Lower leg skin (tissue), 3 donors: ENCODE results near the gene SEMA6C.

ENCODE experiments used
- POLR2A ChIP-seq, 2 donors: fragments of 450-650 bp; IDR thresholded peaks; one replicate each; pipeline ENCODE4 v1.6.1; 2016 to 2017; ENCODE audit warnings: antibody characterized with exemption in 2 of 2, mild to moderate bottlenecking in 1 of 2, moderate library complexity in 1 of 2
- TF ChIP-seq, protein P1 (sequence below), 3 donors: fragments of 450-650 bp; IDR thresholded peaks; one replicate each; pipeline ENCODE4 v1.5.1; 2016; ENCODE audit warnings: antibody characterized with exemption in 3 of 3, mild to moderate bottlenecking in 3 of 3, moderate library complexity in 2 of 3

DNA sequence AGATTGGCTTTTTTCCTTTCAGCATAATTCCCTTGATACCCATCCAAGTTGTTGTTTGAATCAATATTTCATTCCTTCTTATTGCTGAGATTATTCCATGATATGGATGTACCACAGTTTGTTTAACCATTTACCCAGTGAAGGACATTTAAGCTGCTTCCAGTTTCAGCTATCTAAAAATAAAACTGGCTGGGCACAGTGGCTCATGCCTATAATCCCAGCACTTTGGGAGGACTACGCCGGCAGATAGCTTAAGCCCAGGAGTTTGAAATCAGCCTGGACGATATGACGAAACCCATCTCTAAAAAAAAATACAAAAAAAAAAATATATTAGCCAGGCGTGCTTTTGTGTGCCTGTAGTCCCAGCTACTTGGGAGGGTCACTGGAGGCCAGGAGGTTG is 32.6 kb downstream of the SEMA6C start:
- TF ChIP-seq POLR2A (IDR thresholded peaks at IDR 0.05), result no peak
- TF ChIP-seq, protein P1, sequence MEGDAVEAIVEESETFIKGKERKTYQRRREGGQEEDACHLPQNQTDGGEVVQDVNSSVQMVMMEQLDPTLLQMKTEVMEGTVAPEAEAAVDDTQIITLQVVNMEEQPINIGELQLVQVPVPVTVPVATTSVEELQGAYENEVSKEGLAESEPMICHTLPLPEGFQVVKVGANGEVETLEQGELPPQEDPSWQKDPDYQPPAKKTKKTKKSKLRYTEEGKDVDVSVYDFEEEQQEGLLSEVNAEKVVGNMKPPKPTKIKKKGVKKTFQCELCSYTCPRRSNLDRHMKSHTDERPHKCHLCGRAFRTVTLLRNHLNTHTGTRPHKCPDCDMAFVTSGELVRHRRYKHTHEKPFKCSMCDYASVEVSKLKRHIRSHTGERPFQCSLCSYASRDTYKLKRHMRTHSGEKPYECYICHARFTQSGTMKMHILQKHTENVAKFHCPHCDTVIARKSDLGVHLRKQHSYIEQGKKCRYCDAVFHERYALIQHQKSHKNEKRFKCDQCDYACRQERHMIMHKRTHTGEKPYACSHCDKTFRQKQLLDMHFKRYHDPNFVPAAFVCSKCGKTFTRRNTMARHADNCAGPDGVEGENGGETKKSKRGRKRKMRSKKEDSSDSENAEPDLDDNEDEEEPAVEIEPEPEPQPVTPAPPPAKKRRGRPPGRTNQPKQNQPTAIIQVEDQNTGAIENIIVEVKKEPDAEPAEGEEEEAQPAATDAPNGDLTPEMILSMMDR (IDR thresholded peaks at IDR 0.05), result no peak
